HG02870 (cell line): ENCODE data around the gene SLC35E3.
"Not testable (repeated sequence)": the region's sequence is repeated elsewhere in the genome, so short reads cannot be mapped to it uniquely, and the experiment has no call there.

ENCODE experiments used
- ATAC-seq: cut with Tn5 transposase; IDR thresholded peaks from one replicate; pipeline ENCODE4 v1.9.1; 2021; ENCODE audit warnings: mild to moderate bottlenecking, moderate library complexity; ENCODE audit not compliant: unreplicated experiment

SLC35E3 gene

DNA sequence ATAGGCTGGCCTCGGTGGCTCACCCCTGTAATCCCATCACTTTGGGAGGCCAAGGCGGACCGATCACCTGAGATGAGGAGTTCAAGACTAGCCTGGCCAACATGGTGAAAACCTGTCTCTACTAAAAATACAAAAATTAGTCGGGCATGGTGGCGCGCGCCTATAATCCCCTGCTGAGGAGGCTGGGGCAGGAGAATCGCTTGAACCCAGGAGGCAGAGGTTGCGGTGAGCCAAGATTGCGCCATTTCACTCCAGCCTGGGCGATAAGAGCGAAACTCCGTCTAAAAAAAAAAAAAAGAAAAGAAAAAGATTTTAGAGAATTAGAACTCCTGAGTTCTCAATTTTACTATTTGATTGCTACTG, 64.0 kb downstream of the SLC35E3 start:
- ATAC-seq = not testable (repeated sequence)

DNA sequence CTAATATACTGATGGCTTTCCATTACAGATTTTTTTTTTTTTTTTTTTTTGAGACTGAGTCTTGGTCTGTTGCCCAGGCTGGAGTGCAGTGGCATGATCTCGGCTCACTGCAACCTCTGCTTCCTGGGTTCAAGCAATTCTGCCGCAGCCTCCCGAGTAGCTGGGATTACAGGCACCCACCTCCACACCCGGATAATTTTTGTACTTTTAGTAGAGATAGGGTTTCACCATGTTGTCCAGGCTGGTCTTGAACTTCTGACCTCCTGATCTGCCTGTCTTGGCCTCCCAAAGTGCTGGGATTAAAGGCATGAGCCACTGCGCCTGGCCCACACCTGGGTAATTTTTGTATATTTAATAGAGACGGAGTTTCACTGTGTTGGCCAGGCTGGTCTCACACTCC, 65.6 kb downstream of the SLC35E3 start:
- ATAC-seq = not testable (repeated sequence)

DNA sequence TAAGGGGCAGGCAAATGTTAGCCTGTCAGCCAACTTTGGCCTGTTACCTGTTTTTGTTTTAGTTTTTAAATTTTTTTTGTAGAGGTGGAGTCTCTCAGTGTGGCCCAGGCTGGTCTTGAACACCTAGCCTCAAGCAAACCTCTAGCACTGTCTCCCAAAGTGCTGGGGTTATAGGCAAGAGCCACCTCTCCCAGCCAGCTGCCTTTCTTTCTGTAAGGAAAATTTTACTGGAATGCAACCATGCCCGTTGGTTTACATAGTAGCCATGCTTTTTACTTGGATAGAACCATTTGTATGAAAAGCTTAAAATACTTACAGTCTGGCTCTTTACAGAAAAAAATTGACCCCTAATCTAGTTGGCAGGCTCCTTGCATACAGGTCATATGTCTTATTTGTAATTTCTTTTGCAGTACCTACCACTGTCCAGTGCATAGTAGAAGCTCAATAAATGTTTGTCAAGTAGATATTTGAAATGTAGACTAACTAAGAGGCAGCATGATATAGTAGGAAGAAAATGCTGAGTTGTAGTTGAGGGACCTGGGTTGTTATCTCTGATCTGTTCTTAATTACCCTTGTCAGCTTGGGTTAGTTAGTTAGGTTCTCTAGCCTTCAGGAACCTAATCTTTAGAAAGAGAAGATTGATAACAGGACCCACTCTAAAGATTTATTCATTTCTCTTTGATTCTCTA, 66.7 kb downstream of the SLC35E3 start:
- no peak for ATAC-seq

DNA sequence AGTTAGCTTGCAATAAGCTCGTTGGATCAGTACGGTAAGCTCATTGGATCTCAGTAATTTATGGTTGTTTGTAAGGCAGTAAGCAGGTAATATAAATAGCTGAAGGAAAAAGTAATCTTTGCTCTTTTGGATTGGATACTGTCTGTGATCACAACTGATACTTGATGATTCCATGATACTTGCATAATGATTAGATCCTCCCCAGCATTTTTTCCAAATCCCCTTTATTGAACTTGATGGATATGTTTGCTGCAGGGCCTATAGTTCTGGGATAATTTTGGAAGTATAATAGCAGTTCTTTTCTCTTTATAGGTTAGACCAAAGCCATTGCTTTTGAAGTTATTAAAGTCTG, 67.2 kb downstream of the SLC35E3 start:
- ATAC-seq = no peak

DNA sequence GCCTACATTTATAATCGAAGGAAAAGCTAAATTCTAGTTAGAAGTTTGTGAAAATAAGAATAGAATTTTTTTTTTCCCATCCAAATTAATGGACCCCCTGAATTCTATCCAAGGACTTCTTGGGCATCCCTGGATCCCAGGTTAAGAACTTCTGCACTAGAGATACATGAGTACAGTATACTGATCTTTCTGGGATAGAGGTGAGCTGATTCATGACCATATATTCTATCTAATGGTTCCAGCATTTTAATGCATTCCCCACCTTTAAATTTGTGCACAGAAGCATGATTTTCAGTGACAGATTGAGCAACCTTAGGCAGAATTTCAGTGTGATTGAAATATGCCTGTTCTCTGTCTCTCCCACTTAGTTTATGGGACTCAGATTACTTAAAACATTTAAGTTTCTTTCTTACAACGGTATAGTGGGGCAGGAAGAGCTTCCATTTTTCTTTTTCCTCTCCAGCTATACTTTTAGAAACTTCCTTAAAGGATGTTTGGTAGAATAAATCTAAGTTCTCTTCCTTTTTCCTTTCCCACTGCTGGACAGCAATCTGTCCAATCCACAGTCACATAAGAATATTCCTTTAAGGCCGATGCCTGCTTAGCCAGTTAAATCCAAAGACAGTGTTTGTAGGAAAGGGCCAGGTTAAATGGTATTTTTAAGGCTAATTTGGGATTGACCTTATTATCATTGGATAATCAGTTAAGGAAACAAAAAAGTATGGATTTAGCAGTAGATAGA, 68.7 kb downstream of the SLC35E3 start:
- no peak for ATAC-seq

DNA sequence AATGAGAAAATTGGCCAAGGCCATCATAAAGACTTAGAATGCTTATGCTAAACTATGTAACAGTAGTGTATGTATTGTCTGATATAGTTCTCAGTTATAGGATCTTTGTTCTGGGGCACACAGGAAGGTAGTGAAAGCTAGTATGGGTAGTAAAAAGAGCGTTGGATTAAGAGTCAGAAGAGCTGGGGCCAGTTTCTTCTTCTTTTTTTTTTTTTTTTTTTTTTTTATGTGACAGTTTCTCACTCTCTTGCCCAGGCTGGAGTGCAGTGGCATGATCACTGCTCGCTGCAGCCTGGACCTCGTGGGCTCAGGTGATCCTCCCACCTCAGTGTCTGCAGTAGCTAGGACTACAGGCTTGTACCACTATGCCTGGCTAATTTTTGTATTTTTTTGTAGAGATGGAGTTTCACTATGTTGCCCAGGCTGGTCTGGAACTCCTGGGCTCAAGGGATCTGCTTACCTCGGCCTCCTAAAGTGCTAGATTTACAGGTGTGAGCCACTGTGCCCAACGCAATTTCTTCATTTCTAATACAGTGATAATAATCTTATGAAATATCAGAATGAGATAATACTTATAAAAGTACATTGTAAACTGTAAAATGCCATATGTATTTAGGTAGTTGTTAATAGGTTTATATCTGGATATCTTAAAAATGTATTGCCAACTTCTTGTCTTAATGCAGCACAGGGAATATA, 69.4 kb downstream of the SLC35E3 start:
- ATAC-seq = no peak

DNA sequence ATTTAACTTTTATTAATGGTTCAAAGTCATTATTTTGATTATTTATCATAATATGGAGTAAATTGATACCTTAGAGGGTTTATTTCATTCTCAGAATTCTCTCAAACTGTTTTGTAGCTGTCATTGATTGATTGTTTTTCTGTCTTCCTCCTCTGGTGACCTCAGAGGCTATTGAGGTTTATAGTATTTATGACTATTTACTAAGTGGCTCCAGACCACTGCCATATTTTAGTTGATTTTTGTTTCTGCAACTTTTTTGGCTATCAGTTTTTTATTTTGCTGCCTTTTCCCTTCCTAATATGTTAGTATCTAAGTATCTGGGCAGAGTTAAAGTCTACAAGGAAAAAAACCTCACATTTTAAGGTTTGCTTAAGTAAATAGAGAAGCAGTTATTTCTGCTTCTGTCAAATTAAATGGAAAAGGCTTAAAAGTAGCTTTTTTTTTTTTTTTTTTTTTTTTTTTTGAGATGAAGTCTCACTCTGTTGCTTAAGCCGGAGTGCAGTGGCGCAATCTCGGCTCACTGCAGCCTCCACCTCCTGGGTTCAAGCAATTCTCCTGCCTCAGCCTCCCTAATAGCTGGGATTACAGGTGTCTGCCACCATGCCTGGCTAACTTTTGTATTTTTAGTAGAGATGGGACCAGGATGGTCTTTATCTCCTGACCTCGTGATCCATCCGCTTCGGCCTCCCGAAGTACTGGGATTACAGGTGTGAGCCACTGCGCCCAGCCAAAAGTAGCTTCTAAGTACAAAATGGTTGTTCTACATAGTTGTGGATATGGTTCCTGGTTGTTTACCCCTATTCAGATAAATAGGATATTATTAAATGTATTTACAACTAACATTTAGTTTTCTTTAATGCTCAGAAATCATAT, 70.2 kb downstream of the SLC35E3 start:
- no peak for ATAC-seq

DNA sequence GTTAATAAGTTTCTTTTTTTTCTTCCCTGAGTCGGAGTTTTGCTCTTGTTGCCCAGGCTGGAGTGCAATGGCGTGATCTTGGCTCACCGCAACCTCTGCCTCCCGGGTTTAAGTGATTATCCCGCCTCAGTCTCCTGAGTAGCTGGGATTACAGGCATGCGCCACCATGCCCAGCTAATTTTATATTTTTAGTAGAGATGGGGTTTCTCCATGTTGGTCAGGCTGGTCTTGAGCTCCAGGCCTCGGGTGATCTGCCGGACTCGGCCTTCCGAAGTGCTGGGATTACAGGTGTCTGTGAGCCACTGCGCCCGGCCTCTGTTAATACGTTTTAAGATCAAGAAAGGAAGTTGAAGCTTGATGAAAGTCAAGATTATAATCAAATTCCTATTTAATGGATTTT, 73.5 kb downstream of the SLC35E3 start:
- ATAC-seq = not testable (repeated sequence)

DNA sequence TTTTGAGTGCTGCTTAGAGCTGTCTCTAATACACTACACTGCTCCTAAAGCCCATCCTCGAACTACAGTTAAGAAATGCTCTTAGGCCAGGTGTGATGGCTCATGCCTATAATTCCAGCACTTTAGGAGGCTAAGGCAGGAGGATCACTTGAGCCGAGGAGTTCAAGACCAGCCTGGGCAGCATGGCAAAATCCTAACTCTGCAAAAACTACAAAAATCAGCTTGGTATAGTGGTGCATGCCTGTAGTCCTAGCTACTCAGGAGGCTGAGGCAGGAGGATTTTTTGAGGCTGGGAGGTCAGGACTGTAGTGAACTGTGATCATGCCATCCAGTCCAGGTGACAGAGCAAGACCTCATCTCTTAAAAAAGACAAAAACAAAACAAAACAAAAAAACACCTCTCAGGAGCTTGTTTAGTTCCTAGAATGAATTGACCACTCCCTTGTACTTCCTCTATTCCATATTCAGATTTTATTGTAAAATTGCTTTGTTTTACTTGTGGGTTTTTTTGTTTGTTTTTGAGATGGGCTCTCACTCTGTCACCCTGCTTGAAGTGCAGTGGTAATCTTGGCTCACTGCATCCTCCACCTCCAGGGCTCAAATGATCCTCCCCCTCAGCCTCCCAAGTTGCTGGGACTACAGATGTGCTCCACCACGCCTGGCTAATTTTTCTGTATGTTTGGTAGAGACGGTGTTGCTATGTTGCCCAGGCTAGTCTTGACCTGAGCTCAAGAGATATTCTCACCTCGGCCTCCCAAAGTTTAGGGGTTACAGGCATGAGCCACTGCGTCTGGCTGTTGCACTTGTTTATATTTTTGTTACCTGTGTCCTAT, 75.6 kb downstream of the SLC35E3 start:
- ATAC-seq = no peak

DNA sequence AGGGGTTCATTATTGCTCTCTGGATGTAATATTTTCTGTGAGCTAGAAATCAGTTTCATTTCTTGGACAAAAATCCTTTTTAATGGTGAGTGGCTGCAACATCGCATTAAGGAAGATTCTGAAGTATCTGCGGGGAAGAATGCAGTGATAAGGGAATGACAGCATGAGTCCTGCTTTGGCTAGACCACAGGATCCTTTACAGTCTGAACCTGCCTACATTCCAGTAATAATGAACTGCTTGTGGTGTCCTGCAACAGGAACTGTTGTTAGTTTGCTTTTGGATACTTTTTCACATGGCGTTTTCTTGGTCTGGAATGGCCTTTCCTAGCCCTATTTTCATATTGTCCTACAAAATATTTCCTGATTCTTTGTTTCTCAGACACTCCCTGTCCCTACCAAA, 77.7 kb downstream of the SLC35E3 start:
- ATAC-seq = no peak

DNA sequence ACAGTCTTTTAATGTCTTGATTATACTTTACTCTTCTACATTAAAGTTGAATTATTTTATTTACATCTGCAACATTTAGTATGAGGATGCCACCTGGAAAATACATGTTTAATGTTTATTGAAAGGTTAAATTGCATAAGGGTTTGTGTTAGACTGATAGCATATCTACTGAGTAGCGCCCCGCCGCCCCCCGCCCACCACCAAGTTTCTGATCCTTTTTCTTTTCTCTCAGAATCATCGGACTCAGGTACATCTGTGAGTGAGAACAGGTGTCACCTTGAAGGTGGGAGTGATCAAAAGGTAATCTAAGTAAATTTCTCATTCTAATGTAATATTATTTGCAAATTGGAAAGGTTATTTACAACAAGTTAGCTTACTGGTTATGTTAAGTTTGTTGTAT, 78.2 kb downstream of the SLC35E3 start:
- no peak for ATAC-seq

DNA sequence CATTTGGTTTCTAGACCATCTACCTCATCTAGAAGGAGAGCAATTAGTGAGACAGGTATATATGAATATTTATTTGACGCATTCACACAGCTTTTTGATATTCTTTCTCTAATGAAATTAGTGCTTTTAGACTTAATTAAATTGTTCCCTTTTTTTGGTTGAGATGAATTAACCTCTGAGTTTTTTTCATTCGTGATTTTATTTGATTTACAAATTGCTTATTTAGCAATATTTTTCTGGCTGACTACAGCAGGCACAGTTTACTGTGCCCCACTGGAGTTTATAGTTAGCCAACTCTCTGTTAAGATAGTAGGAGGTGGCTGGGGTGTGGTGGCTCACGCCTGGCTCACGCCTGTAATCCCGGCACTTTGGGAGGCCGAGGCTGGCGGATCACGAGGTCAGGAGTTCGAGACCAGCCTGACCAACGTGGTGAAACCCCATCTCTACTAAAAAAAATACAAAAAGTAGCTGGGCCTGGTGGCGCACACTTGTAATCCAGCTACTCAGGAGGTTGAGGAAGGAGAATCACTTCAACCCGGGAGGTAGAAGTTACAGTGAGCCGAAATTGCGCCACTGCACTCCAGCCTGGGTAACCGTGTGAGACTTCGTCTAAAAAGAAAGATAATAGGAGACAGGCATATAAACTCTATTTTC, 78.7 kb downstream of the SLC35E3 start:
- ATAC-seq = no peak

DNA sequence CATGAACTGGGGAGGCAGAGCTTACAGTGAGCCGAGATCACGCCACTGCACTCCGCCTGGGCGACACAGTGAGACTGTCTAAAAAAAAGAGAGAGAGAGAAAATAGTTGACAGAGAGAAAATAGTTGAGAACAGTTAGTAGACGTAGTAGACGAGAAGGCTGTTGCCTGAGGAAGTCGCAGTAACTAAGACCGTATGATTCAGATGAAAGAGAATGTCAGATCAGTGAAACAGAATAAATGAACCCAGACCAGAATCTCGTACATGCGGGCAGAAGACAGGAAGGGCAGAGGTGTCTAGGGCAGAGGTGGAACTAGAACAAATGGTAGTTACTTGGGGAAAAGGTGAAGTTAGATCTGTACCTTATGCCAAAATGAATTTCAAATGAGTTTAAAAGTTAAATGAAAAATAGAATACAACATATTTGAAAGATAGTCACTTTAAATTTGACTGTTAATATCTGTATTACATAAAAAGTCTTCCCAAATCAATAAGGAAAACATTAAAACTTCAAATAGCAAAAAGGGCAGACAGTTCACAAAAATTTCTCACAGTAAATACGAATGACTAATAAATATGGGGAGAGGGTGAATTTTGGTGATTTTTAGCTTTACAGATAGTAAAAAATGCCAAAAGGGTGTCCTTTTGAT, 79.7 kb downstream of the SLC35E3 start:
- ATAC-seq = no peak

DNA sequence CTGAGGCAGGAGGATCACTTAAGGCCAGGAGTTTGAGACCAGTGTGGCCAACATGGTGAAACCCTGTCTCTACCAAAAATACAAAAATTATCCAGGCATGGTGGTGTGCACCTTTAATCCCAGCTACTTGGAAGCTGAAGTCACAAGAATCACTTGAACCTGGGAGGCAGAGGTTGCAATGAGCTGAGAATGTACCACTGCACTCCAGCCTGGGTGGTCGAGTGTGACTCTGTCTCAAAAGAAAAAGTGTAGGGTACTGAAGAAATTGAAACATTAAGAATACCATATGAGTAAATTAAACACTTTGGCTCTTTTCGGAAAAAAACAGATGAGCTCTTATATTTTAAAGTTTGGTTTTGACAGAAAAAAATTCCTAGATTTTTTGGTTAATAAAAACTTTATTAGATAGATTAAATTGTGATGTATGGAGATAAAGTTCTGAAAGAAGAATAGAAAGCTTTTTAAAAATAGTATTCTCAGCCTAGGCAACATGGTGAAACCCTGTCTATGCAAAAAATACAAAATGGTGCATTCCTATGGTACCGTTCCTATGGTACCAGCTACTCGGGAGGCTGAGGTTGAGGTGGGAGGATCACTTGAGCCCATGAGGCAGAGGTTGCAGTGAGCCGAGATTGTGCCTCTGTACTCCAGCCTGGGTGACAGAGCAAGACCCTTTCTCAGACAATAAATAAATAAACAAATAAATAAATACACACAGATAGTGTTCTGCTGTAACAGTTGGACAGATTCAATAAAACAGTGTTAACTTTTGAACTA, 82.1 kb downstream of the SLC35E3 start:
- no peak for ATAC-seq

DNA sequence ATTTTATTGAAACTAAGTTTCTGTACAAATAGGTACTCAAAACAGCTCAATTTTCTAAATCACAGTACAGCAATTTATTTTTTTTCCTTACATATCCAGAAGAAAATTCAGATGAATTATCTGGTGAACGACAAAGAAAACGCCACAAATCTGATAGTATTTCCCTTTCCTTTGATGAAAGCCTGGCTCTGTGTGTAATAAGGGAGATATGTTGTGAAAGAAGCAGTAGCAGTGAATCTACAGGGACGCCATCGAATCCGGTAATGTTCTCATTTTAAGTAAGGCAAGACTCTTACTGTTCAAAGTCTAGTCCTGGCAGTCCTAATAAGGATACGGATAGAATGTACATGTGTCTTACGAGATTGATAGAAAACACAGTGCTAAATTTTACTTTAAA, 82.7 kb downstream of the SLC35E3 start:
- no peak for ATAC-seq
